ENCODE results near the gene HSFX3. TPM values are rescaled to one million over a fixed set of nuclear protein-coding genes. Genes with fewer than 3 reads are reported as not detected.

The HSFX3 gene
- total RNA-seq, 4 donors from 2014 or later: not detected

GRCh38 chrX:149510386-149510785, 39.3 kb downstream of the HSFX3 start:
- H3K27ac ChIP-seq: no peak overlapping the region
- 22 to 28% methylated on average over 4 of the region's 4 CpGs for WGBS, 2 donors
- intact Hi-C loops (cut with DNase I): no loop called here

DNA sequence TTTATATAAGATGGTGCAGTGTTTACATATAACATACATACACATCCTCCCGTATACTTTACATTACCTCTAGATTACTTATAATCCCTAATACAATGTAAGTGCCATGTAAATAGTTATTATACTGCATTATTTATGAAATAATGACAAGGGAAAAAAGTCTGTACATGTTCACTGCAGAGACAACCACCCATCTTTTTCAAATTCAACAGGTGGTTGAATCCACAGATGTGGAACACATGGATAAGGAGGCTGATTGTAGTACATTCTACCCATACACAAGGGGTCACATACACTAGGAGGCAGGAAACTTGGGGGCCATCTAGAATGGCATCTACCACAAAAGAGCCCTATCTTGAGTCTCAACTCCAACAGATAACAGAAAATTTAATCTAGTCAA, 41.3 kb downstream of the HSFX3 start:
- Histone ChIP-seq H3K4me1 (peaks cover 0 to 7% of the 10 kb centered on the region in 2 donors), H3K27me3 (no peaks in the 10 kb centered on the region), H3K9me3 (no peaks in the 10 kb centered on the region), H3K27ac (no peak overlapping the region), H3K4me3 (replicated peaks in 1 of 3) (no peak overlapping the region), H3K36me3 (no peaks in the 10 kb centered on the region)
- 63 to 83% methylated on average over 1 of the region's 1 CpG for WGBS, 2 donors
- no peak for TF ChIP-seq POLR2A (IDR thresholded peaks at IDR 0.05)
- TF ChIP-seq, protein P1, sequence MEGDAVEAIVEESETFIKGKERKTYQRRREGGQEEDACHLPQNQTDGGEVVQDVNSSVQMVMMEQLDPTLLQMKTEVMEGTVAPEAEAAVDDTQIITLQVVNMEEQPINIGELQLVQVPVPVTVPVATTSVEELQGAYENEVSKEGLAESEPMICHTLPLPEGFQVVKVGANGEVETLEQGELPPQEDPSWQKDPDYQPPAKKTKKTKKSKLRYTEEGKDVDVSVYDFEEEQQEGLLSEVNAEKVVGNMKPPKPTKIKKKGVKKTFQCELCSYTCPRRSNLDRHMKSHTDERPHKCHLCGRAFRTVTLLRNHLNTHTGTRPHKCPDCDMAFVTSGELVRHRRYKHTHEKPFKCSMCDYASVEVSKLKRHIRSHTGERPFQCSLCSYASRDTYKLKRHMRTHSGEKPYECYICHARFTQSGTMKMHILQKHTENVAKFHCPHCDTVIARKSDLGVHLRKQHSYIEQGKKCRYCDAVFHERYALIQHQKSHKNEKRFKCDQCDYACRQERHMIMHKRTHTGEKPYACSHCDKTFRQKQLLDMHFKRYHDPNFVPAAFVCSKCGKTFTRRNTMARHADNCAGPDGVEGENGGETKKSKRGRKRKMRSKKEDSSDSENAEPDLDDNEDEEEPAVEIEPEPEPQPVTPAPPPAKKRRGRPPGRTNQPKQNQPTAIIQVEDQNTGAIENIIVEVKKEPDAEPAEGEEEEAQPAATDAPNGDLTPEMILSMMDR (IDR thresholded peaks at IDR 0.05): no peak
- DNase-seq: no peak
- intact Hi-C loops (cut with DNase I): no loop called here

More at GRCh38 chrX:149510386-149510785, 39.3 kb downstream of the HSFX3 start:
- Histone ChIP-seq H3K36me3 (no peaks in the 10 kb centered on the region), H3K27me3 (no peaks in the 10 kb centered on the region), H3K9me3 (no peaks in the 10 kb centered on the region), H3K4me1 (peaks cover 0 to 4% of the 10 kb centered on the region in 2 donors), H3K4me3 (replicated peaks in 1 of 3) (no peak overlapping the region)
- TF ChIP-seq, protein P1 (IDR thresholded peaks at IDR 0.05): peak in 4 of 6 experiments; percentile 15 to 39 (median 32)
- TF ChIP-seq POLR2A (IDR thresholded peaks at IDR 0.05): no peak
- DNase-seq: peak; percentile 36 to 50

GRCh38 chrX:149506349-149506748, 43.4 kb downstream of the HSFX3 start:
- DNase-seq: no peak
- Histone ChIP-seq H3K27me3 (no peaks in the 10 kb centered on the region), H3K9me3 (no peaks in the 10 kb centered on the region), H3K36me3 (no peaks in the 10 kb centered on the region), H3K4me1 (peaks cover 0 to 7% of the 10 kb centered on the region in 2 donors), H3K27ac (no peak overlapping the region), H3K4me3 (replicated peaks in 1 of 3) (no peak overlapping the region)
- 95 to 96% methylated on average over 2 of the region's 2 CpGs for WGBS, 2 donors
- no peak for TF ChIP-seq POLR2A (IDR thresholded peaks at IDR 0.05)
- TF ChIP-seq, protein P1 (IDR thresholded peaks at IDR 0.05): no peak
- intact Hi-C loops (cut with DNase I): no loop called here

DNA sequence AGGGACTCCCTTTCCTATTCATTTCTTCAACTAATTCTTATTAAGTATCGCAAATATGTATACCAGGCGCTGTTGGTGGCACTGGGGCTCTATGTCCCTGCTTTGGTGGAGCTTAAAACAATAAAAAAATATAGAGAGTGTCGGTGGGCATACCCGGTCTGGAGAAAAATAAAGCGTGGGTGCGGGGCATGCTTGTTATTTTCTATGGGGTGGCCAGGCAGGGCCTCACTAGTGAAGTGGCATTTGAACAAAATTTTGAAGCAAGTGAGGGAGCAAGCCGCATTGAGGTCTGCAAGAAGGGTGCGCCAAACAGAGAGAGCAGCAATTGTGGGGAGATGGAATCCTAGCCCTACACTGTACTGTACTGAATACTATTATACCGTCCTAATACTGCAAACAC, 44.1 kb downstream of the HSFX3 start:
- Histone ChIP-seq H3K36me3 (no peaks in the 10 kb centered on the region), H3K4me1 (peaks cover 0 to 7% of the 10 kb centered on the region in 2 donors), H3K27me3 (no peaks in the 10 kb centered on the region), H3K4me3 (replicated peaks in 1 of 3) (peak overlapping the region in 1 of 3 donors; percentile 52), H3K27ac (peak overlapping the region in 2 of 3 donors; percentile 71 to 82), H3K9me3 (no peaks in the 10 kb centered on the region)
- no peak for DNase-seq
- TF ChIP-seq POLR2A (IDR thresholded peaks at IDR 0.05): no peak
- TF ChIP-seq, protein P1 (IDR thresholded peaks at IDR 0.05): no peak
- intact Hi-C loops (cut with DNase I): no loop called here
- 82 to 86% methylated on average over 9 of the region's 9 CpGs for WGBS, 2 donors

GRCh38 chrX:149504915-149505651, 44.6 kb downstream of the HSFX3 start, which contains the start of gene IDS:
IDS (minus strand) TSS chrX:149505306; CDS start chrX:149505137, 169 bp downstream.
- peaks cover 0 to 7% of the 10 kb centered on the region in 2 donors for H3K4me1 ChIP-seq
- 1% methylated on average over 21 to 25 of the region's 54 CpGs for WGBS, 2 donors
- no peaks in the 10 kb centered on the region for H3K27me3 ChIP-seq
- H3K9me3 ChIP-seq: no peaks in the 10 kb centered on the region
- H3K27ac ChIP-seq: peak within 1 kb of the TSS; percentile 66 to 82 (median 71)
- intact Hi-C loops (cut with DNase I): no loop called here
- DNase-seq: peak; percentile 90
- H3K4me3 ChIP-seq (replicated peaks in 1 of 3): peak within 1 kb of the TSS in 2 of 3 donors; percentile 37 to 52
- H3K36me3 ChIP-seq: peaks cover 0 to 1% of the 10 kb centered on the region in 2 donors
- TF ChIP-seq POLR2A (IDR thresholded peaks at IDR 0.05): peak in 1 of 2 donors; percentile 92
- TF ChIP-seq, protein P1 (IDR thresholded peaks at IDR 0.05): no peak
